Endometrial microvascular endothelial cells (primary cell): ENCODE data around the gene INPP5A. TPM values are rescaled to one million over a fixed set of nuclear protein-coding genes. Genes with fewer than 3 reads are reported as not detected.

Experiments
- in situ Hi-C: cut with HindIII; loops from 2 replicates; pipeline ENCODE4 v1.10.0; 2017; ENCODE audit warnings: low sequenced_read_pairs, low pct_unique_long_range_greater_than_20kb; ENCODE audit errors: inconsistent ontology term
- total RNA-seq: library from RNA; depleted of rRNA; stranded (reverse); fragments of >200 nt; gene quantifications from one replicate; pipeline ENCODE4 v1.2.3, GENCODE V29; 2015; ENCODE audit errors: inconsistent ontology term

INPP5A gene
- total RNA-seq, 1 donor from 2014 or later, result 21.1 TPM

DNA sequence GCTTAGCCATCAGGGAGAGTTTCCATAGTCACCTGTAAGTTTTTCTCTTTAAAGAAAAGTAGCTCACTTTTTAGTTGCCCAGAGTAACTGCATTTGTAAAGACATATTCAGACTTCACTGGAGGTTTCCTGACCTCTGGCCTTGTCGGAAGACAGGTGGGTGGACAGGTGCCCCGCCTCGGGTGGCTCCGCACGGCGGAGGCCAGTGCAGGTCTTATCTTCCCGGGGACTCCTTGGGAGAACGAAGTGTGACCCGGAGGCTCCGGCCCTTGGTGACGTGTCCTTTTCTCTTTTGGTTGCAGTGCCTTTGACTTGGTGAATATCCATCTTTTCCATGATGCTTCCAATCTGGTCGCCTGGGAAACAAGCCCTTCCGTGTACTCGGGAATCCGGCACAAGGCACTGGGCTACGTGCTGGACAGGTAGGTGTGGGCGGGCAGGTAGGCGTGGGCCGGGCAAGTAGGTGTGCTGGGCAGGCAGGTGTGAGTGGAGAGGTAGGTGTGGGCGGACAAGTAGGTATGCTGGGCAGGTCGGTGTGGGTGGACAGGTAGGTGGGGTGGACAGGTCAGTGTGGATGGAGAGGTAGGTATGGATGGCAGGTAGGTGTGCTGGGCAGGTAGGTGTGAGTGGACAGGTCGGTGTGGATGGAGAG is 172.6 kb downstream of the INPP5A start:
- in situ Hi-C loops, result no loop called here

DNA sequence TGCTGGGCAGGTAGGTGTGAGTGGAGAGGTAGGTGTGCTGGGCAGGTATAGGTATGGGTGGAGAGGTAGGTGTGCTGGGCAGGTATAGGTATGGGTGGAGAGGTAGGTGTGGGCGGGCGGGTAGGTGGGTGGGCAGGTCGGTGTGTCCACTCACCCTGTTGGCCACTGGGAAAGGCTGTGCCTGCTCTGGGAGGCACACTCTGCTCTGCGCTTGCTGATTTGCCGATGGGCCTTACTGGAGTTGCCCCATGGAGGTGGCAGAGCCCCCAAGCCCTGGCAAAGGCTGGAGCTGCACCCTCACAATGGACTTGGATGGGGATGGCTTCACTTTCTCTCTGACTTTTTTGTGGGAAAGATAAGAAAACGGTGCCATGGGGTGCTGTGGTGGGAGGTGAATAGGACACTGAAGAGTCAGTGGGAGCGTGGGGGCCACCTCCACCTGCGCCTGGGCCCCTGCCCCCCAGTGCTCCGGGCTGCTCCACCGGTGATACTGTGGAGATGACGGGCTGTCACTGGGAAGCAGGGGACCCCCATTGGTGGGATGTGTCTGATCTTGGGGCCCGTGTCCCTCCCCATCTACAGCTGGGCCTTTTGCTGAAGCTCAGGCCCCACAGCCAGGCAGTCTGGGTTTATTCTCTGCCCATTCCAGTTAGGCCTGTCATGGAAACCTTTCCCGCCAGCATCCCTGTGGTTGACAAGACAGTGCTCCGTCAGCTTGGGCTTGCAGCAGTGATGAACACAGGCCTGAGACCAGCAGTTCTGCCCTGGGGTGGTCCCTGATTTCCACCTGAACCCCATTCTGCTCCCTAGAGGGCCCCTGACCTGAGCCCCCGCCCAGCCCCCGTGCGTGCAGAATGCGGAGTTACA is 173.4 kb downstream of the INPP5A start:
- in situ Hi-C loops, result no loop called here

DNA sequence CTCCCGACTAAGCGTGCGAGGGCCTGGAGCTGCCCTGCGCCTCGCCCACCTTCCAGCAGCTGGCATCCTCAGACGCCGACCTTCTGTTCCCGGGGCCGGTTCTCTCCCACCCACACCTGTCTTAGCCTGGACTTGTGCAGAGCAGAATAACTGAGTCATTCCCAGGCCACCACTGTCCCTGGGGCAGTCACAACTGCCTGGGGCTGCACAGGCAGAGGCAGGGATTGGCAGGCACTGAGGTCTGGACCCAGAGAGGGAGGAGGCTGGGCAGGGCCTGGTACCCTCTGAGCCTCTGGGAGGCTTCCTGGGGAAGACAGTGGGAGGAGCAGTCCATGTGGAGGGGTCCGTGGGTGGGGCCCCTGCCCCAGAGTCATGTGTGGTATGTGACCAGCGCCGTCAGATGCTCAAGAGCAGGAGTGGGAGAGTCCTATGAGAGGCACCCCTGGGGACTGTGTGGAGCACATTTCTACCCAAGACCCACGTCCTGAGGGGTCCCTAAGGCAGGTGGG is 174.1 kb downstream of the INPP5A start:
- in situ Hi-C loops, result no loop called here

DNA sequence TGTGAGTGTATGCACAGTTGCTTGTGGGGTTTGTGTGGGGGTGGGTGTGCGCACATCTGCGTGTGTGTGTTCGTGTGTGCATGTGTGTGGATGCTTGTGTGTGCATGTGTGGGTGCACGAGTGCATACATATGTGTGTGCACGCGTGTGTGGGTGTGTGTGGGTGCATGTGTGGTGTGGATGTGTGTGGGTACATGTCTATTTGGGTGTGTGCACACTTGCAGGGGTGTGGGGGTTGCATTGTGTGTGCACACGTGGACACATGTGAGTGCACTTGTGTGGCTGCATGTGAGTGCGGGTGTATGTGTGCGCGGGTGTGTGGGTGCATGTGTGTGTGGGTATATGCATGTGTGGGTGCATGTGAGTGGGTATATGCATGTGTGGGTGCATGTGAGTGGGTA is 174.7 kb downstream of the INPP5A start:
- in situ Hi-C loops, result no loop called here

DNA sequence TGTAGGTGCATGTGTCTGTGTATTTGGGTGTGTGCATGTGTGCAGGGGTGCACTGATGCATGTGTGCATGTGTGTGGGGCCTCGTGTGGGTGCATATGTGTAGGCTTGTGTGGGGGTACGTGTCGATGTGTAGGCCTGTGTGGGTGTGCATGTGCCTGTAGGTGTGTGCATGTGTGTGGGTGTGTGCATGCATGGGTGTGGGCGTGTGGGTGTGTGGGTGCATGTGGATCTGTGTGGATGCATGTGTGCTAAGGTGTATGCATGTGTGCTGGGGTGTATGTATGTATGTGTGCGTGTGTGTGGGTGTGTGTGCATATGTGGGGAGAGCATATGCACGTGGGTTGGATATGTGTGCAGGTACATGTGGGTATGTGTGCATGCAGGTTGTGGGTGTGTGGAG is 175.2 kb downstream of the INPP5A start:
- in situ Hi-C loops, result no loop called here

DNA sequence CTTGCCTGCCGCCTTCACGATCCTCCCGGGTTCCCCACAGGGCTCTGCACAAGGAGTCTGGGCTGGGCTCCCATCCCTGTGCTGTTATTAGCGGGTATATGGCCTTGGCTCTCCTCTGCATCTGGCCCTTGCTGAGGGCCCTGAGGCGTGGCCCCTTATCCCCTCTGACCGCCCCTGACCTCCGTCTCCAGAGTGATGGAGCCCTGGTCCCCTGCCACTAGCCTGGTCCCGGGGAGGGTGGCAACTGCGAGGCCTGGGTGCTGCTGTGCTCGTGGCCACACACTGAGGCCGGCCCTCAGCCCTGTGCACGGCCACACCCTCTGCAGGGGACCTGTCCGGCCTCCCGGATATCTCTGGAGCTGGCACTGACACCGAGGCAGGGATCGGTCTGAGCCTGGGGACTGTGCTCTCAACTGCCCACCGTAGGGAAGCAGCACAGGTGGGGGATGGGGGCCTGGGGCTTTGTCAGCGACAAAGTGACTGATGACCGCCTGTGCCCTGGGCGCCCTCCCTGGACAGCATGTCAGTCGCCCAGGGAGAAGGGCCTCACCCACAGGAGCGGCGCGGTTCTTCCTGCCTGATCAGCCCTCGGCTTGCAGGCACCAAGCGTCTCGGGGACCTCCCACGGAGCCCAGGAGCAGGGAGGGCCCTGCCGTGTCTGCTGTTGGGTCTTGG is 176.0 kb downstream of the INPP5A start:
- in situ Hi-C loops, result no loop called here

DNA sequence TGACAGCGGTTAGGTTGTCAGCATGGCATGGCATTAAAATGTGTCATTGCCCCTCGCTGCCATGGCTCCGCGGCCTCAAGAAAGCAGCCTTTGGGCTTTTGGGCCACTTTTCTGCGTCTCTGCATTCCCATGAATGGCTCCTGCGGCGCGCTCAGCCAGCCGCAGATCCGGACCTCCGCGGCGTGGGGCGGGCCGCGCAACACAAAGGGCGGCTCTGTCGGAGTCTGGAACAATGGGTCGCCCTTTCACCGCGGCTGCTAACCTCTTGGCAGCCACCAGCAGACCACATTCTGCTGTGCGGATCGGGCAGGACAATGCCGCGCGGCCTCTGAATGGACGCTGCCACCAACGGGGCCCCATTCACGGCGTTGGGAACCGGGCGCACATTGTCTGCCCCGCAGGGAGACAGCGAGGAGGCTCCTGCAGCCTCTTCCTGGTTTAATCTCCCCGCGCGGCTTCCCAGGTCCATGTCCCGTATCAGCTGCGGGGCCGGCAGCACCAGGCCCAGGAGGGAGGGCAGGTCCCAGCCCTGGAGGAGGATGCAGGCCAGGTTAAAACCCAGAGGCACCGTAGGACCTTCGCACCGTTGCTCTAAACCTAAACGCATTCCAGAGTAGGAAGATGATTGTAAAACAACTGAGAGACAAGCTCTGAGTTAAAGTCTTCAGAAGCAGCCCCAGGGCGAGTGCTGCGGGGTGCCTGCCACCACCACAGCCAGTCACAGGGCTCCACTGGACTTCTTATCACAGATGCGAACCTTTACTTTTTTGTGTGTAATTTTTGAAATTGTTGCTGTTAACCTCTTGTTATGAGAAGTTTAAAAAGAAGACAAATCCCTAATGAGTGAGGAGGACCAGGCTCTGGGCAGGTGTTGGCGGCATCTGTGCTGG is 176.8 kb downstream of the INPP5A start:
- in situ Hi-C loops, result no loop called here

DNA sequence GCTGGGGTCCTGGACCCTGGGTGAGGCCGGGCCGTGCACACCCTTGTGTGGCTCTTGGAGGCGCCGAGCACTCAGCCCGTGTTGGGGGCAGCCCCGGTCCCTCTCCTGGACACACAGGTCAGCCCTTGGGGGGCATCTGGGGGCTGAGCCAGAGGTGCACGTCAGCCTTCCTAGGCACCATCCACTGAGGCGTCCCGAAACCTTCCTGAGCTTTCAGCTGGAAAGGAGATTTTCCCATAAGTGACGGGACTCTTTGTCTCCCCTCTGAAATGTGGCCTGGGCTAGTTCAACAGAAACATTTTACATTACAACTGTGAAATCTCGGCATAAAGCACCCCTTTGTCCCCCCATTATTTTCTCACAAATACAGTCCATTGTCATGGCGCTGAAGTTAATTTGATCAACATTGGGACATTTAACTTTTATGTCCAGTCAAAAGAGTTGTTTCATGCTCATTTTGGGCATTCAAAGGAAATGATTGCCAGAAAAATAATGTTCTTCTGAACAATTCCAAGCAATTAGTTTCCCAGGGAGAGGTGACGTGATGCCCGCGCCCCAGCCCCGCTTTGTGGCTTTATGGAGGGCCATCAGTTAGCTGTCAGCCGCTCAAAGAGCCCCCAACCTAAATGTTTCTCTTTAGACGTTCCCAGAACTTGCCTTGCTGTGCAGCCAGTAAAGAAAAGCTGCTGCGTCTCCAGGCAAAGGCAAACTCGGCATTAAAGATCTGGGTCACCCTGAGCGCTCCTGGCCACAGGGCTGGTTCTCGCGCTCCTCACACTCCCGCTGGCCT is 177.6 kb downstream of the INPP5A start:
- in situ Hi-C loops, result no loop called here

DNA sequence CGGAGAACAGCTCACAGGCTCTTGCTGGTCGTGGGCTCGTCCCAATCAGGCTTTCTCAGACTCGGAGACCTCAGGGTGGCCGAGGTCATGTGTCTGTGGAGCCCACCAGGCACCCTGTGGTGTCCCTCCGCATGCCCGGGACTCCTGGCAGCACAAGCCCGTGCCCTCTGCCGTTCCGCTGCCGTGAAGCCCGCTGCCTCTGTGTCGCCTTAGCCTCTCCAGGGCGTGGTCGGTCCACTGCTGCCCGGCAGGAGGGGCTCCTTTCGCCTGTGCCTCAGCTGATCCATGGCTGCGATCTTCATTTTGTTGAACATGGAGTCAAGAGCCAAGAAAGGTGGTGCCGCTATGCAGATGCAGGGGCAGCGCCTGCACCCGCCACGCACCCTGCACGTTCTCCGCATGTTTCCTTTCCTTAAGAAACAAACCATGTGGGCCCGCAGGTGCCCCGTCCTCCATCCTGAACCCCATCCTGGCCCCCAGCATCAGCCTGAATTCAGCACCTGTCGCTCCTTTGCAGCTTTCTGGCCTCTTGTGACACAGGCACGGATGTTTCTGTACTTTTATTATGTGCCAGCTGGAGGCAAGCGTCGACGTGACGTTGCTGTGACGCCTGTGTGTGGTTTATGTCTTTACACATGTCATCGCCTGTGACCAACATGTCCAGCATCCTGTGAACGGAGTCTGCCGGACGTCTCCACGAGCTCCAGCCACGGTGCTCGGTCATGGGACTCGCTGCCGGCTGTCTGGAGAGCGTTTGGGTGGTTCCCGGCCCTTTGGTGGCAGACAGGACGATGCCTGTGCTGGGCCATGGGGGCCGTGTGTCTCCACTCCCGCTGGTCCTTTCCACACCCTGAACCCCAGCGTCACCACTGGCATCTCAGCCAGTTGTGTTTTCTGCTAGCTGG is 178.4 kb downstream of the INPP5A start:
- in situ Hi-C loops, result no loop called here

DNA sequence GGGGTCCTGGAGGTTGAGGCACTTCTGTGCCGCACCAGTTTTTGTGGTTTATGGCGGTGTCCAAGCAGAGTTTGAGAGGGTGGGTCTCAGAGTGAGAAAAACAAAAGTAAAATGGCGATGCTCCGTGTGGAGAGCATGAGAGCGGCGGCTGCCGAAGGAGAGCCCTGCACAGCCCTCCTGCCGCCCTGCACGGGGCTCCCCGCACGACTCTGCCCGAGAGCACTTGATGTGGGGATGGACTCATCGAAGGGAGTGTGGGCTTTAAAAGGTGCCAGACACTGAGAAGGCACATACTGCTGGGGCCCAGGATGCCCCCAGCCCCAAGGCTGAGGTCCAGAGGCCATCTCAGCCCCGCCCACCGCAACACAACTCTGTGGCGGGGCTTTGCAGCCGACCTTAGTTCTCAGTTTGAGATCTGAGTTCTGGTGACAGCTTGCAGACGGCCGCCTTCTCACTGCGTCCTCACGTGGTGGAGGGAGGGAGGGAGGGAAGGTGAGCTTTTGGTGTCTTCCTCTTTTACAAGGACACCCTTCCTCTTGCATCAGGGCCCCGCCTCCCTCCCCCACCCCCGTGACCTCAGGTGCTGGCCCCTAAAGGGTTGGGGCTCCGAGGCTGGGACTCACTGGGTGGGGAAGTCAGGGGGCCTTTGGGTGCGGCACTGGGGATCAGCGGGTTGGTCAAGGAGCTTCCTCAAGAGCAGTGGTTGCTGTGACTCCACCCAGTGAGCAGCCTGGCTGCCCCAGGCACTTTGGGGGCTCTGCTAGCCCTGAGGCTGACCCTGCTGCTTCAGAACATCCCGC is 179.3 kb downstream of the INPP5A start:
- in situ Hi-C loops, result no loop called here

DNA sequence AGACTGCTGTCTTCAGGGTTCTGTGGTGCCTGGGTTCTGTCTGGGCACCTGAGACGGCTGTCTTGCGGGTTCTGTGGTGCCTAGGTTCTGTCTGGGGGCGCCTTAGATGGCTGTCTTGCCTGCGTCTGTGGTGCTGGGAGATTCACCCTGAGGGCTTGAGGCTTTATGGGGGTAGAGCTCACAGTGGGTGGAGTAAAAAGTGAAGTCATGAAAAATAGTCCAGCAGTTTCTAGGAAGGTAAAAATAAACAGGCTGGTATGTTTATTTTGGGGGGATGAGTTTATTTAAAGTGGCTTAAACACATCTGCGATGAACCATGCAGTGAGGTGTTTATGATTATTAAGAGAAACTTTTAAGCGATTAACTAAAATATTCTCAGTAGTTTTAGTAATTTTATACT is 184.1 kb downstream of the INPP5A start:
- in situ Hi-C loops, result no loop called here

DNA sequence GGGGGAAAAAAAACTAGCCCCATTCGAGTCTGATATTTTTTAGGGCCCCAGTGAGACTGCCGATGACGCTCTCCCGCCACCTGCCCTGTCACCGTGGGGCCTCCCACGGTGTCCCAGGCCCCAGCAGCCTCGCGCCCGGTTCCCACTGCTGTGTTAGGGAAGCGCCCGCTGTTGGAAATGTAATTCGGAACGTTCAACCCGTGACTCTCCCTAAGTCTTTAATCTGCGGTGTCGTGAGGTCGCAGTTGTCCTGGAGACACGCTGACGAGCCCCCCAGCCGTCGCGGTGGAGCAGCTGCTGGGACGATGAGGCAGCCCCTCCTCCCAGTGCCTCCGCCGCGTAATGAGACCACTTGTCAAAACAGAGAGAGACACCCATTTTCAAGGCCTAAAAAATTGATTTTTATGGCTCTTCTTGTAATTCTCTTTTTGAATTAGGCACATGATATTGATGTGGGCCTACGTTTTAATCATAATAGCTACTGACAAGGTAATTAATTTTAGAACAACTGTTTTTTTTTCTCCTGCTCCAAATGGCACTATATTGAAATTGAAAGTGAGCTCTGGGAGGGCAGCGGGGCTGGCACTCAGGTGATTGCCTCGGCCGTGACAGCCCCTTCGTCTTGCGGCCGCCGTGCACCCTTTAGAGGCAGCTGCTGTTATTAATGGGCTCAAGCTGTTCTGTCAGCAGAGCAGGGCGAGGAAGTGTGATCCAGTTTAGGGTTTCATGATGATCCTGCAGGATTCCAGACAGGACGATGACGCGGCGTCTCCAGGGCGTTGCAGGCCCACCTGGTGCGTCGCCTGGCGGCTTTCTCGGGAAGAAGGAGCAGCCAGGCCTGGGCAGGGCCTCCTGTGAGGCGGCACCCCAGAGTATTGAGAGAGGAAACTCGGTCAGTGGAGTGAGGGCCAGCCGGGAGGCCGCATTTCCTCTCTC is 185.1 kb downstream of the INPP5A start:
- in situ Hi-C loops, result no loop called here

DNA sequence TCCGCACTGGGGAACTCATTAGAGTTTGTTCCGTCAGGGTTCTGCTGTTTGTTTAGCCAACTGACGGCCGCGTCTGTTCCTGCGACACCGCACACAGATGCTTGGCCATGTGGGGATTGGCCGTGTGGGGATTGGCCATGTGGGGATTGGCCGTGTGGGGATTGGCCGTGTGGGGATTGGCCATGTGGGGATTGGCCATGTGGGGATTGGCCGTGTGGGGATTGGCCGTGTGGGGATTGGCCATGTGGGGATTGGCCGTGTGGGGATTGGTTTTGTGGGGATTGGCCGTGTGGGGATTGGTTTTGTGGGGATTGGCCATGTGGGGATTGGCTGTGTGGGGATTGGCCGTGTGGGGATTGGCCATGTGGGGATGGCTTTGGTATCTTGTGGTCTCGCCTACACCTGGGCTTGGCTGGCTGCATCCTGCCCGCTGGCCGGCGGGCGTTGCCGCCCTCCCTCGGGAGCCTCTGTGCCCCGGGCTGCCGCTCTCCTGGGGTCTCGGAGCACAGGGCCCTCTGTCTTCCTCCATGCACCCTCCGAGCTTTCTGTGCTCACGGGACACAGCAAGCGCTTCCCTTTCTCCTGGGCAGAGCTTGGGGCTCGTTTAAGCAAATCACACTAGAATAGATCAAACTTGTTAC is 185.9 kb downstream of the INPP5A start:
- in situ Hi-C loops, result no loop called here

DNA sequence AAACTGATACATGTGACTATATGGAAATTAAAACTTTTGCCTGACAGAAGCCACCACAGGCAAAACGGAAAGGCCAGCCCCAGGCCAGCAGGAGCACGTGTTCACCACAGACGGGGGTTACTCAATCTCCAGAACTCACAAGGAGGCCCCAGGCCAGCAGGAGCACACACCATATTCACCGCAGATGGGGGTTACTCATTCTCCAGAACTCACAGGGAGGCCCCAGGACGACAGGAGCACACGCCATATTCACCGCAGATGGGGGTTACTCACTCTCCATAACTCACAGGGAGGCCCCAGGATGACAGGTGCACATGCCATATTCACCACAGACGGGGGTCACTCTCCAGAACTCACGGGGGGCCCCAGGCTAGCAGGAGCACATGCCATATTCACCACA is 186.9 kb downstream of the INPP5A start:
- in situ Hi-C loops, result no loop called here

DNA sequence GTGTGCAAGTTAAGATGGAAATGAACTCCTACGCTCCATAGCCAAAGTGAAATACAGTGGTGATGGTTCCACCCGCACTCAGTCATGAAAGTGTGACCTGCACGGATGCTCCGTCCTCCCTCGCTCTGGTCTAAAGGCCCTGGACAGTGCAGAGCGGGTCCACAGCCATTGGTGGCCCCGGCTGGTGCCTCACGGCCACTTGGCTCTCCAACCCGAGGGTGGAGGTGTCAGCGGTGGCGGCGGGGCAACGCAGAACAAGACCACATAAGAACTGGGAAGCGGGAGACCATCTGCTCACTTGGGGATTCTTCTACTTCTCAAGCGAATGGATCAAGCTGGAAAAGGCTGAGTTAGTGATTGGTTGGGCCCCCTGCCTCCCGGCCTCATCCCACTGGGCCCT is 187.6 kb downstream of the INPP5A start:
- in situ Hi-C loops, result no loop called here
